OCI-LY3 (cell line): Measurements from ENCODE around the gene EPS8.

Experiments used
- H2AFZ ChIP-seq: fragments of 200-600, 300-600 bp; shearing (Covaris generic); 2 replicates; pipeline ENCODE4 v1.6.0; 2014; ENCODE audit warnings: antibody characterized with exemption, low read depth, low read length
- H3K27ac ChIP-seq: fragments of 200-600, 300-600 bp; sonication (generic); 2 replicates; pipeline ENCODE4 v1.5.1; 2014; ENCODE audit warnings: mild to moderate bottlenecking, low read length, moderate library complexity, mixed read lengths
- H3K27me3 ChIP-seq: fragments of 200-600, 300-600 bp; sonication (generic); 2 replicates; pipeline ENCODE4 v1.6.1; 2014; ENCODE audit warnings: low read depth, low read length, mixed read lengths
- H3K36me3 ChIP-seq: fragments of 200-600, 300-600 bp; sonication (generic); replicated peaks from 2 replicates; pipeline ENCODE3; 2014; ENCODE audit warnings: low read depth, low read length, mixed read lengths
- H3K4me1 ChIP-seq: fragments of 300-600, 200-600 bp; sonication (generic); 2 replicates; pipeline ENCODE4 v1.6.1; 2014; ENCODE audit warnings: low read length, mixed read lengths
- H3K4me2 ChIP-seq: fragments of 200-600, 300-600 bp; sonication (generic); 2 replicates; pipeline ENCODE4 v1.6.1; 2014; ENCODE audit warnings: low read length, mixed read lengths
- H3K4me3 ChIP-seq: fragments of 300-600, 200-600 bp; sonication (generic); 2 replicates; pipeline ENCODE4 v1.5.1; 2014; ENCODE audit warnings: antibody characterized with exemption, mild to moderate bottlenecking, low read length, moderate library complexity
- H3K79me2 ChIP-seq: fragments of 300-600, 200-600 bp; shearing (Covaris generic); 2 replicates; pipeline ENCODE4 v1.6.1; 2014; ENCODE audit warnings: mild to moderate bottlenecking, low read length, mixed read lengths
- H3K9ac ChIP-seq: fragments of 300-600, 200-600 bp; shearing (Covaris generic); 2 replicates; pipeline ENCODE4 v1.6.0; 2014; ENCODE audit warnings: mild to moderate bottlenecking, low read length, moderate library complexity
- H3K9me3 ChIP-seq: fragments of 200-600, 300-600 bp; shearing (Covaris generic); 2 replicates; pipeline ENCODE4 v1.6.1; 2014; ENCODE audit warnings: low read length, mixed read lengths; ENCODE audit not compliant: insufficient read depth
- H4K20me1 ChIP-seq: fragments of 200-600, 300-600 bp; sonication (generic); 2 replicates; pipeline ENCODE4 v1.6.1; 2016; ENCODE audit warnings: low read length, mixed read lengths; ENCODE audit not compliant: insufficient read depth
- EZH2phosphoT487 ChIP-seq: fragments of 200-600 bp; shearing (Covaris generic); IDR thresholded peaks from 2 replicates; pipeline ENCODE4 v1.6.1; 2018; ENCODE audit warnings: antibody characterized with exemption, mixed run types, low read depth
- TF ChIP-seq, protein P1 (sequence below): fragments of 200-600, 300-600 bp; sonication (generic); IDR thresholded peaks from 2 replicates; pipeline ENCODE4 v1.5.1; 2014; ENCODE audit warnings: antibody characterized with exemption, low read length, low read depth

The EPS8 gene

GRCh38 chr12:15688838-15689625 is 100.2 kb downstream of the EPS8 start:
- no peaks in the 10 kb centered on the region for H3K79me2 ChIP-seq
- peak overlapping the region; percentile 84 for H3K4me2 ChIP-seq
- H3K27me3 ChIP-seq: no peaks in the 10 kb centered on the region
- peak overlapping the region; percentile 84 for H3K4me3 ChIP-seq
- no peaks in the 10 kb centered on the region for H3K36me3 ChIP-seq
- H3K9me3 ChIP-seq: no peaks in the 10 kb centered on the region
- peak overlapping the region; percentile 93 for H2AFZ ChIP-seq
- TF ChIP-seq EZH2phosphoT487: no peak
- TF ChIP-seq, protein P1, sequence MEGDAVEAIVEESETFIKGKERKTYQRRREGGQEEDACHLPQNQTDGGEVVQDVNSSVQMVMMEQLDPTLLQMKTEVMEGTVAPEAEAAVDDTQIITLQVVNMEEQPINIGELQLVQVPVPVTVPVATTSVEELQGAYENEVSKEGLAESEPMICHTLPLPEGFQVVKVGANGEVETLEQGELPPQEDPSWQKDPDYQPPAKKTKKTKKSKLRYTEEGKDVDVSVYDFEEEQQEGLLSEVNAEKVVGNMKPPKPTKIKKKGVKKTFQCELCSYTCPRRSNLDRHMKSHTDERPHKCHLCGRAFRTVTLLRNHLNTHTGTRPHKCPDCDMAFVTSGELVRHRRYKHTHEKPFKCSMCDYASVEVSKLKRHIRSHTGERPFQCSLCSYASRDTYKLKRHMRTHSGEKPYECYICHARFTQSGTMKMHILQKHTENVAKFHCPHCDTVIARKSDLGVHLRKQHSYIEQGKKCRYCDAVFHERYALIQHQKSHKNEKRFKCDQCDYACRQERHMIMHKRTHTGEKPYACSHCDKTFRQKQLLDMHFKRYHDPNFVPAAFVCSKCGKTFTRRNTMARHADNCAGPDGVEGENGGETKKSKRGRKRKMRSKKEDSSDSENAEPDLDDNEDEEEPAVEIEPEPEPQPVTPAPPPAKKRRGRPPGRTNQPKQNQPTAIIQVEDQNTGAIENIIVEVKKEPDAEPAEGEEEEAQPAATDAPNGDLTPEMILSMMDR: no peak
- H3K9ac ChIP-seq: peak overlapping the region; percentile 67
- peaks cover 31% of the 10 kb centered on the region for H3K4me1 ChIP-seq
- H4K20me1 ChIP-seq: no peaks in the 10 kb centered on the region
- H3K27ac ChIP-seq: peak overlapping the region; percentile 57

GRCh38 chr12:15688202-15688736 is 100.9 kb downstream of the EPS8 start:
- Histone ChIP-seq H3K79me2 (no peaks in the 10 kb centered on the region), H3K4me2 (peak overlapping the region; percentile 84), H2AFZ (peak overlapping the region; percentile 93)

DNA sequence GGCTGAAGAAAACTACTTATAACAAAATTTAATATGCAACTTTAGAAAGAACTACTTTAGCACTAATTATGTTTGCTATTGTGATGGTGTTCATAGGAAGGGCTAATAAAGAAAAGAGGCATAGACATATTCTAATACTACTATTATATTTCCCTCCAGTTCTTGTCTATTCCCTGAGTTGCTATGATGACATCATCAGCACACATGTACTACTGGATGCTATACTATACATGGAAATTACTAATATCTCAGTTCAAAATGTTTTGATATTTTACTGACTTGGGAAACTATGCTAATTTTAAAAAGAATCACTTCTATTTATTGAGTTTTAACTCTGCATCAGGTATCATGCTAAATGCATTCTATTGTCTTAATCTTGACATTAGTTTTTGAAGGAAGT is 101.6 kb downstream of the EPS8 start:
- Histone ChIP-seq H3K4me1 (peaks cover 25% of the 10 kb centered on the region), H4K20me1 (no peaks in the 10 kb centered on the region), H3K4me2 (peak overlapping the region; percentile 84), H2AFZ (peak overlapping the region; percentile 93), H3K9ac (peak overlapping the region; percentile 67; the same call in 1 of the 2 replicates), H3K4me3 (peak overlapping the region; percentile 84), H3K27me3 (no peaks in the 10 kb centered on the region), H3K36me3 (no peaks in the 10 kb centered on the region), H3K79me2 (no peaks in the 10 kb centered on the region), H3K9me3 (no peaks in the 10 kb centered on the region), H3K27ac (peak overlapping the region; percentile 29; the same call in 1 of the 2 replicates)
- TF ChIP-seq, protein P1: no peak
- TF ChIP-seq EZH2phosphoT487: no peak

More at GRCh38 chr12:15688202-15688736, 100.9 kb downstream of the EPS8 start:
- Histone ChIP-seq H3K4me3 (peak overlapping the region; percentile 84), H3K9ac (peak overlapping the region; percentile 67), H3K27ac (peak overlapping the region; percentile 57), H4K20me1 (no peaks in the 10 kb centered on the region), H3K4me1 (peaks cover 31% of the 10 kb centered on the region), H3K27me3 (no peaks in the 10 kb centered on the region), H3K36me3 (no peaks in the 10 kb centered on the region), H3K9me3 (no peaks in the 10 kb centered on the region)
- TF ChIP-seq, protein P1: no peak
- no peak for TF ChIP-seq EZH2phosphoT487

DNA sequence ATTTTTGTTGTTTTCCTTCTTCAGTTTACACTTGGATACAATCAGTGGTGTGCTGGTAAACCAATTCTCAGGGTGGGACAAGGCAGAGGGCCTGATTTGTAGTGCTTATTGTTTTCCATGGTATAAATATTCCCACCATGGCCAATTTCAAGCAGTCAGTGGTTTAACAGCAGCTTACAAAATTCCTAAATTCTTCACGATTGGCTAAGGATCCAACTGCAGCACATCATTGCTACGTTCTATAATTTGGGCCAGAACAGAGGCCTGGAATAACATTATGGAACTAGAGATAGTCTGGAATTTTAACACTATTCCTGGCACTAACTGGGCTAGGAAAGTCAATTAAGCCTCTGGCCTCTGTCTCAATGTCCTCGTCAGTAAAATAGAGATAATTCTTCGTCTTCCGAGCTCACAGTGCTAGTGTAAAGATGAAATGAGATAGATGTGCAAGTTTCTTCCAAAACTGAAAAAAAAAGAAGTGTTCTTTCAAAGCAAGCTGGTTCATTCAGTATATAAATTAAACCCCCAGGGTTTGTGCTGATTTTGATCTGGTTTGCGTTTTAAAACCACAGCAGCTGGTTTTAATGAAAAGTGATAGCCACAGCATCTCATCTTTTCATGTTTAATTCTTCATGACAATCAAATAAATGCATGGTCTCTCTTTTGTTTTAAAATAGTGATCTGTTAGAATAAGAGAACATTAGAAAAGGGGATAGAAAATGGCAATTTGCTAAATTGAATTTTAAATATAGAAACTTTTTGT is 104.1 kb downstream of the EPS8 start:
- Histone ChIP-seq H3K79me2 (no peaks in the 10 kb centered on the region), H3K27me3 (no peaks in the 10 kb centered on the region), H3K4me2 (no peak overlapping the region), H4K20me1 (no peaks in the 10 kb centered on the region), H3K9me3 (no peaks in the 10 kb centered on the region), H3K4me3 (no peak overlapping the region), H3K27ac (no peak overlapping the region), H3K9ac (no peak overlapping the region), H3K4me1 (peaks cover 22% of the 10 kb centered on the region), H2AFZ (no peak overlapping the region), H3K36me3 (no peaks in the 10 kb centered on the region)
- no peak for TF ChIP-seq EZH2phosphoT487
